ENCODE data around the gene GUCY2C.
A peak's percentile ranks its signal among the peaks of the same experiment; 100 is the strongest.

Gene GUCY2C

DNA sequence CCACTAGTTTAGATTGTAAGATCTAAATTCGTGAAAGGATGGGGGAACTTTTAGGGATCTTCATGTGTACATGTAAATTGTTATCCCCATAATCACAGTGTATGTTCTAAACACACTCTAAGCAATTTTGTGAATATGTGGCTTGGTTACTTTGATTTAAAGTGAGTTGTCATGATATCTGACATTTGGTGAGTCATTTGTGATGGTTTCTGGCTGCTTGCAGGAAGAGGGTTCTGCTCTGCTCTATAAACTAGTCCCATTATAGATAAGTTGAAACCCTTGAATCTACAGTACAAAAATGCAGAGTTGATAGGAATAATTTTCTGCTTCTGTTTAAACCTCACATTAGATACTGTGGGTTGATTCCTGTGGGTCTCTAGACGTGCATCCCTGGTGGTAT is 14.8 kb downstream of the GUCY2C start:
- no peak for DNase-seq (ENCODE audit: low spot score)

DNA sequence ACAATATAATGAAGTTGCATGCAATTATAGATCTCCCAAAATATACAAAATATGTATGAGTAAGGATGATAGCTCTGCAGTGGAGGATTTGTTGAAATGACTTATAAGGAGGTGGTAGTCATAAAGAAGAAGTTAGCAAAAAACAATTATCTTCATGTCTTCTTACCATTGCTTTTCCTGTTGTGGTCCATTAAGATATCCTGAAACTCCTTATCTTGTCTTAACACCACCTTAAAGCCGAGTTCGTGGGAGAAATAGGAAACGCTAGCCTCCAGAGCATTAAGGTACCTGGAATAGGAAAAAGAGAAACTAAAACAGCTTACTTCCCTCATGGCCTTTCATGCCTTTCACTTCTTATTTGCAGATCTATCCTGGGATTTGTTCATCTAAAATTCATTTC is 15.2 kb downstream of the GUCY2C start:
- DNase-seq (ENCODE audit: low spot score), result no peak

DNA sequence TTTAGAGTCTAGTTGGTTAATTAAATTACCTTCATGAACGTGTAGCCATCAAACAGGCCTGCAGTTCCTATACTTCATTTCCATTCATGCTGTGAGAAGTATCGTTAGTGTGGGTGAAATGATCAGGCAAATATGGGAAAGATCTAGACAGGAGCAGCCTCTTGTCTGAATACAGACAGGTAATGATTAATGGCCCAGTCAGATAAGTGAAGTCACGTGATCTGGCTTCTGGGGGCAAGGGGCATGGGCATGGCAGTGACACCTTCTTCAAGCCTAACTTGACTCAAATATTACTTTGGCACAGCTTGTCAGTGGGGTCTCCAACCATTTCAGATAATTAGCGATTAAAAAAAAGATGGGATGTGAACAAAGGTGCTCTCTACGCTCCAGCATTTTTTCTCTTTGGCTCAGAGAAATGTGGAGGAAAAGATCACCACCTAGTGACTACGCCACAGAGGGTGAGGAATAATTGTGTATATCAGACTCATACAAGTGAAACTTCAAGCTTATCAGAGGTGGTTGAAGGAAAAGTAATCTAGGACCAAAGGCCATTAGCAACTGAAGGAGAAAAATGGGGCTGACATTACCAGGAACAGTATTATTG is 17.8 kb downstream of the GUCY2C start:
- DNase-seq (ENCODE audit: low spot score), result no peak

DNA sequence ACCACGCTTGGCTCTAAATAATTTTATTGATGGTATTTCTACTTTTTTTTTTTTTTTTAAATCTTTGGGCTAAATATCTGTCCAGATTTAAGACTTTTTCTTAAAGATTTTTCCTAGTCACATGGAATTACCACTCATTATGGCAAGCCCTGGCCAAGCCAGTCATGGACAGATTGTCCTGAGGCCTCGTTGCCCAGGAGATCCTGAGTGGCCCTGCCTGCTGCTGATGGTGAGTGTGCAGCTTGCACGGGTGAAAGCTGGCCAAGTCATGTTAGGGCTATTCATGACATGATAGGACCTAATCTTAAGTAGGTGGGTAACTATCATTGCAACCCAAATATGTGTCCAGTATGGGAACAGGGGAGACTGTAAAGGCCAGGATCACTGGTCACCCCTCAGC is 27.8 kb downstream of the GUCY2C start:
- no peak for DNase-seq (ENCODE audit: low spot score)

DNA sequence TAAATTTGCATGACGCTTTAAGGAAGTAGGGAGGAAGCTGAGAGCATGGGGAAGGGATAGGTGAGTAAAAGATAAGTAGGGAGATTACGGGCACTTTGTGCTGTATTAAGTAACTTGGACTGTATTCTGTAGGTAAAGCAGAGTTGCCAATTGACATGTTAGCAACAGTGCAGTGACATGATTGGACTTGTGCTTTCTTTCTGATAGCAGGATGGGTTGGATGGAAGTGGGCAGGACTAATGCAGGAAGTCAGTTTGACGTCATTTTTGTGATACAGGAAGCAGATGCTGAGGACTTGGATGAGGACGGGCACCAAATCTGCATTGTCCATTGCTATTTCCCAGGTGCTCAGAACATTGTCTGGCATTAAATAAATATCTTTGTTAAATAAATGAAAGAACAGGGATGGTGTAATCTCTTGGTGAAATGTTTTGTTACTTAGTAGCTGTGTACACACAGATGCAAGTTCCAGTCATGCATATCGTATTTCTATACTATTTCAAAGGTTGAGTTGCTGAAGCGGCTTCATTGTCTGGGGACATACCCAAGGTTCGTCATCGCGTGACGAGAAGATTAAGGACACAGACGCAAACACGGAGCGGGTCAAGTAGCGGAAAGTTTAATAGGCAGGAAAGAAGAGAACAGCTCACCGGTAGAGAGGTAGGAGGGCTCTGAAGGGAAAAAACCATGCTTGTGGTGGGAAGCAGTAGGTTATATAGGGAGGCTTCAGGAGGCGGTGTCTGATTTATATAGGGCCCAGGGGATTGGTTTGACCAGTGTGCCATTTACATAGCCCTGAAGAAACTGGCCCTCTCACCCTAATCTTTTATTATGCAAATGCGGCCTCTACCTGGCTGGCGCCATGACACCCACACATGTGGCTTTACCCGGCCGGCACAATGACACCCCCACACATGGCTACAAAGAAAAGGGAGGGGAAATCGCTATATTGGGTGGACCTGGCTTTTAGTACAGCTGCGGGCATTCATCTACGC is 30.7 kb downstream of the GUCY2C start:
- DNase-seq (ENCODE audit: low spot score), result no peak

DNA sequence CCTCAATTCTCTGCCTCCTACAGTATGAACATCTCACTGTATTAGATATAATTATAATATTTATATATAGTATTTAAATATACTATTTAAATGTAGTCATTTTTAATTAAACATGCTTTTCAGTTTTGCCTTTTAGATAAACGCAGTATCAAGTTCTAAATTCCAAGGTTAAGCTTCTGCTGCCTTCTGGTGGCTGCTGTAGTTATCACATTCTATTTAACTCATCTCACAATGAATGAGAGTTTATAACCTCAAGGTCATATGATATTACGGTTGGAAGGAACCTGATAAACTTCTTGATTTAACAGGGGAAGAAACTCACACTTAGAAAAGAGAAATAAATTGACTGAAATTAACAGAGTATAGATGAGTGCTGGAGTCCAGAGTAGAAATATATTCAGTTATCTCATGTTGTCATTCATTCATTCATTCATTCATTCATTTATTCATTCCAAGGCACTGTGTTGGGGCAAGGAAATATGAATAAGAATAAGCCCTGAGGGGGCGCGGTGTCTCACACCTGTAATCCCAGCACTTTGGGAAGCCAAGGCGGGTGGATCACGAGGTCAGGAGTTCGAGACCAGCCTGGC is 31.9 kb downstream of the GUCY2C start:
- peak; percentile 54 for DNase-seq (ENCODE audit: low spot score)

DNA sequence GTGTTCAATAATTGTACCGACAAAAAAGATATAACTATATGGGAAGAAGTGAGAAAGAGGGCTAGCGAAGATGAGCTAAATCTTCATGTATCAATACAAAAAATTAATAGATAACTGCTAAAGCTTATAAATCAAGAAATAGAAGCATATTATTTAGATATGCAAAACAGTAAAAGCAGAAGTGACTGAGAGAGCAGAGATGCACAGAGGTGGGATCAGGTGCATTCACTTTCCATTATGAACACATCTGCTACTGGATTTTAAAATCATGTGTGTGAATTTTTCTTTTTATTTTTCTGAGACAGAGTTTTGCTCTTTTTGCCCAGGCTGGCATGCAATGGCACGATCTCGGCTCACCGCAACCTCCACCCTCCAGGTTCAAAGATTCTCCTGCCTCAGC is 33.4 kb downstream of the GUCY2C start:
- no peak for DNase-seq (ENCODE audit: low spot score)

DNA sequence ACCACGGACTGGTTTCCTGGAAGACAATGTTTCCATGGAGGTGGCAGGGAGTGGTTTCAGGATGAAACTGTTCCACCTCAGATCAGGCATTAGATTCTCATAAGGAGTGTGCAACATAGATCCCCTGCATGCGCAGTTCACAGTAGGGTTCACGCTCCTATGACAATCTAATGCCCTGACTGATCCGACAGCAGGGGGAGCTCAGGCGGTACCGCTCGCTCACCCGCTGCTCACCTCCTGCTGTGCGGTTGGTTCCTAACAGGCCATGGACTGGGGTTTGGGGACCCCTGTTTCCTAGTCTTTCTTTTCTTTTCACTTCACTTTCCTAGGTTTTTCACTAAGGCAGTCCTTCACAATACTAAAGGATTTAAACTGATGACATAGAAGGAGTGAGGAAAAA is 39.6 kb downstream of the GUCY2C start:
- no peak for DNase-seq (ENCODE audit: low spot score)

DNA sequence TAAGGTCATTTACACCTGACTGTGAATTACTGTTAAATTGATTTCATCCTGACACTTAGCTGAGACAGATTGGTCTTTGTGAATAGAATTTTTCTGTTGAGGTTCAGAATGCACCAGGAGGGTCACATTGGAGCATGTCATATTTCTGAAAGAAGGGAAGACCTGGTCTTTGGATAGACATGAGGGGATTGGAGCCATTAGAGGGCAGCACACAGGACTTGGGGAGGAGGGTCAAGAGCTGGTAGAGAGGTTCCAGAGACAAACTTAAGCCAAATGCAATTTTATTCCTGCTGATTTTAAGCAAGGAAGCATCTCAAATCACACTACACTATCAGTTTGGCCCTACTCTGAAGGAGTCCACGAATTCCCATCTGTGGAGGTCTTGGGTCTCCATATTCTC is 41.1 kb downstream of the GUCY2C start:
- DNase-seq (ENCODE audit: low spot score), result no peak

DNA sequence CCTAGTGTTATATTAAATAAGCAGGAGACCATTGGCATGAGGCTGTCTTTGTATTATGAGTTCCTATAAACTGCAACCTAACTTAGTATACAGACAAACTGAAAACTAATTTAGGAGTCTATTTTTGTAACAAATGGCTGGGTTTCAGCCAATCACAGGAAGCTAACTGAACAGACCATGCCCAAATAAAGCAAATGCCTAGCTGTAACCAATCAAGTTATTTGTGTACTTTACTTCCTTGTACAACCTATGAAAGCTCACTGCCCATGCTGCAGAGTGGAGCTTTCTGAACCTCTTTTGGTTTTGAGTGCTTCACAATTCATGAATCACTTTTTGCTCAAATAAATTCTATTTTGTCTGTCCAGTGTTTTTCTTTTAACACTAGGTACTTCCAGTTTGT is 41.6 kb downstream of the GUCY2C start:
- DNase-seq (ENCODE audit: low spot score), result no peak

DNA sequence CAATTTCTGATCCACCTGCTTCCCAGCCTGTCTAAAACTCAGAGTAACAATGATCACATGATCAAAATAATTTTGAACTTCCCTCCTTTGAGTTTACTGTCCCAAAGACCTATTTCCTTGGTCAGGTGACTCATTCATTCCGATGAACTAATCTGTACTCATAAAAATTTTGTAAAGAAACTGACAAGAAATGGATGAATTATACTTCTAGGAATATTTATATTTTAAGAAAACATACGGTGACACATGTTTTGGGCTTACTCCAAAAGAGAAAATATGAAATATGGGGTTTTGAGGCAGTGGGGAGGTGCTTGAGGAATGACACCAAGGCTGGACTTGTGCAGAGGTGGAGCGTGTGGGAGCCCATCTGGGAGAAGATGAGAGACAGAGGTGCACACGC is 42.0 kb downstream of the GUCY2C start:
- DNase-seq (ENCODE audit: low spot score), result no peak

DNA sequence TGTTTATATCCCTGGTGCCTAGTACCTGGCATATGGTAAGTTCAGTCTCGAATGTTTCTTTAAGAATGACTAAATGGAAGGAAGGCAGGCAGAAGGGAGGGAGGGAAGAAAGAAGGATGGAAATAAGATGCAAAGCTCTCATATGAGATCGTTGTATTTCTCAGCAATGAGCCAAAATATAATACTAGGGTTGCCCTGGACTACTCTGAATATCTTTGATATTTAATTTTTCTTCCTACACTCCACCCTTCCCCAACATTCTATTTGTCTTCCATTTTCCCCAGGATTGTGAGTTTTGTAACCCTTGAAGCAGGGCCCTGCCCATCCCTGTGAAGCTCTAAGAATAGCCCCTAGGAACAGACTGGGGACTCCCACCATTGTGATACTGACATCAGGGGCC is 43.9 kb downstream of the GUCY2C start:
- DNase-seq (ENCODE audit: low spot score), result no peak

DNA sequence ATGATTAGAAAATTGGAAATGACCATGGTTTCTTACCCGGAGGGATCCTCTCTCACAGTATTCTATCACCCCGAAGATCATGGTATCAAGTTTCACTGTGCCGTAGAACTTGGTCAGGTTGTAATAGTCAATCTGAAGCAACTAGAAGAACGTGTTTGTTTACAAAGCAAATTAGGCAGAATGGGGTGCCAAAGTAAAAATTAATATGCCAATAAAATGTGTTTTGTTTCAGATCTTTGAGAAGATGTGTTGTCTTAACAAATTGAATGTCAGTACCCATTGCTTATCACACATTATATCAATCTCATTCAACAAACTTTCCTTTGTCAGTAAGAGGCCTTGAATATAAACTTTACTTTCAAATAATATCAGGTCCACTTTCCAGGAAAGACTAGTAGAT is 45.0 kb downstream of the GUCY2C start:
- no peak for DNase-seq (ENCODE audit: low spot score)

DNA sequence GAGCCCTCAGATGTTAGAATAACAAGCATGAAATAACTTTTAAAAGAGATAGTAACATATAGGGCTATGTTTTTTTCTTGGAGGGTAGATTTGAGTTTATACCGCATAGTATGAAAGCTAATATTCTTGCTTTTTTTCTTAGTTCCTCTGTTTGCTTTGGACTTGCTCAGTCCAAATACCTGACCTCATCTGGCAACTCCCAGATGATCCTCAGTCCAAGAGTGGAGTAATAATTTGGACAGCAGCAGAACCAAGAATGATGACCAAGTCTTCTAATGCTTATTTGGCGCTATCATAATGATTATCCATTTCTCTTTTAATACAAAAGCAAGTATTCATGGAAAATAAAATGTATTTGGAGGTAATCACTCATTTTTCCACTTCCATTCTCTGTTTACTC is 45.6 kb downstream of the GUCY2C start:
- no peak for DNase-seq (ENCODE audit: low spot score)

DNA sequence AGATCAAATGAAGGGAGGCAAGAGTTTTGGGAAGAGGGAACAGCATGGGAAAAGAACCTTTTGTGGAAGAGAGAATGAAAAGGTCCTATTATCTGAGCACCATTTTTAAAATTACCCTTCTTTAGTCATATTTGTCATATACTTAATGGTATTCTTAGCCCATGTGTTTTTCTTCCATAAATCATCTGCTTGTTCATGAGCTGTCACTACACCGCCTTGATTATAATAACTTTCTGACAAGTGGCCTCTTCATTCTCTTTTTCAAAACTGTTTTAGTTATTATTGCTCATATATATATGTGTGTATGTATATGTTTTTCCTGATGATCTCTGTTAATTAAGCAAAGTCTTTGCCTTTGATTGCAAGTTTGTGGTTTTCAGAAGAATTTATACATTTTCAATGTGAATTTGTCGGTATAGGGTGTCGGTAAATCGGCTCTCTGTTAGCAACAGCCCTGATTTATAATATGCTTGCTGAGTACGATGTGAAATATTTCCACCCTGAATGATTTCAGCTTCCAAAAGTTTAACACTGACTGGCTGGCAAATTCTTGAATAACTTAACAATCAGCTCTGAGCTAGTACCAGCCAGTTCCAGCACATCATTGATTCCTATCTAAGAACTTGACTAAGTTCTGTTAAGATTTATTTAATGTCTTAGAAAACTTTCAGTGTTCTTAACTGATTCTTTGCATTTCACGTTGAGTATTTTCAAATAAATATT is 49.2 kb downstream of the GUCY2C start:
- DNase-seq (ENCODE audit: low spot score), result no peak

DNA sequence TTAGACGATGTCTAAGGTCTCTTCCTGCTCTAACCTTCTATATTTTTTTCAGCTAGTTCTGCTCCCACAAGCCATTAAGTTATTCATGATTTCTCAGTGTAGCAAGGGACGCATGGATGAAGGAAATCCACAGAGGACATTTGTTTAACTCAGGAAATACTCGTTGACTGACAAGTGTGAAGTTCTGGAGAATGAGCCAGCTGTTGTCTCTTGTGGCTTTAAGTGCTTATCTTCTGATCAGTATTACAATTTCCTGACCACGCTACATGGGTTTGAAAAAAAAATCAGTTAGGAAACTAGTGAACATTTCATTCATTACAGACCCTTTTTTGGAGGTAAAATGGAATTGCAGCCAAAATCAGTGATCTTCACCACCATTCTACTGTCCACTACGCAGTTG is 53.1 kb downstream of the GUCY2C start:
- DNase-seq (ENCODE audit: low spot score), result peak; percentile 15

DNA sequence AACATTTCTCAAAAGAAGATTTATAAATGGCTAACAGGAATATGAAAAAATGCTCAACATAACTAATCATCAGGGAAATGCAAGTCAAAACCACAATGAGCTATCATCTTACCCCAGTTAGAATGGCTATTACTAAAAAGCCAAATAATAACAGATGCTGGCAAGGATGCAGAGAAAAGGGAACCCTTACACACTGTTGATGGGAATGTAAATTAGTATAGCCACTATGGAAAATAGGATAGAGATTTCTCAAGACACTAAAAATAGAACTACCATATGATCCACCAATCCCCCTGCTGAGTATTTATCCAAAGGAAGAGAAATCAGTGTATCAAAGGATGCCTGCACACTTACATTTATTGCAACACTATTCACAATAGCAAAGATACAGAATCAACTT is 58.3 kb downstream of the GUCY2C start:
- DNase-seq (ENCODE audit: low spot score), result no peak

DNA sequence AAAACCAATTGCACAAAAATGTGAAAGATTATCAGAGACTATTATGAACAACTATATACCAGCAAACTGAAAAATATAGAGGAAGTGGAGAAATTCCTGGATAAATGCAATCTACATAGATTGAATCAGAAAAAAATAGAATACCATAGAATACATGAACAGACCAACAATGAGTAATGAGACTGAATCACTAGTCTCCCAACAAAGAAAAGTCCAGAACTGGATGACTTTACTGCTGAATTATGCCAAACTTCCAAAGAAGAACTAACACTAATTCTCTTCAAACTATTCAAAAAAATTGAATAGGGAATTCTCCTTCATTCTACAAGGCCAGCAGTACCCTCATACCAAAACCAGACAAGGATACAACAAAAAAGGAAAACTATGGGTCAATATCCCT is 60.6 kb downstream of the GUCY2C start:
- DNase-seq (ENCODE audit: low spot score), result no peak

DNA sequence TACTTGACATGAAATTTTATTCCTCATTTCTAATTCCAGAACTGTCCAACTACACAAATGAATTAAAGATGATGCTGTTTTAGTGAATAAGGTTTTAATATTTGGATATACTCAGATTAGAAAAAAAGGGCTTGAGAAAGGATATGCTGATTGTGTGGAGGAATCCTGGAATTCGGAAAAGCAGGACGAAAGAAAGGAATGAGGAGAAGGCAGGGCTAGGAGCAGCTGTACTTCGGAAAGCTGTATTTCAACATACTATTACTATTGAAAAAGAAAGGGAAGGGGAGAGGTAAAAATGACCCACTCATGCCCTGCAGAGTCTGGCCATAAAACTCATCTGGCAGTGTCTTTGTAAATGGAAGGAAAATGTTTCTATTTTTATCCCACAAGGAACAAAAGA is 65.6 kb downstream of the GUCY2C start:
- DNase-seq (ENCODE audit: low spot score), result no peak

DNA sequence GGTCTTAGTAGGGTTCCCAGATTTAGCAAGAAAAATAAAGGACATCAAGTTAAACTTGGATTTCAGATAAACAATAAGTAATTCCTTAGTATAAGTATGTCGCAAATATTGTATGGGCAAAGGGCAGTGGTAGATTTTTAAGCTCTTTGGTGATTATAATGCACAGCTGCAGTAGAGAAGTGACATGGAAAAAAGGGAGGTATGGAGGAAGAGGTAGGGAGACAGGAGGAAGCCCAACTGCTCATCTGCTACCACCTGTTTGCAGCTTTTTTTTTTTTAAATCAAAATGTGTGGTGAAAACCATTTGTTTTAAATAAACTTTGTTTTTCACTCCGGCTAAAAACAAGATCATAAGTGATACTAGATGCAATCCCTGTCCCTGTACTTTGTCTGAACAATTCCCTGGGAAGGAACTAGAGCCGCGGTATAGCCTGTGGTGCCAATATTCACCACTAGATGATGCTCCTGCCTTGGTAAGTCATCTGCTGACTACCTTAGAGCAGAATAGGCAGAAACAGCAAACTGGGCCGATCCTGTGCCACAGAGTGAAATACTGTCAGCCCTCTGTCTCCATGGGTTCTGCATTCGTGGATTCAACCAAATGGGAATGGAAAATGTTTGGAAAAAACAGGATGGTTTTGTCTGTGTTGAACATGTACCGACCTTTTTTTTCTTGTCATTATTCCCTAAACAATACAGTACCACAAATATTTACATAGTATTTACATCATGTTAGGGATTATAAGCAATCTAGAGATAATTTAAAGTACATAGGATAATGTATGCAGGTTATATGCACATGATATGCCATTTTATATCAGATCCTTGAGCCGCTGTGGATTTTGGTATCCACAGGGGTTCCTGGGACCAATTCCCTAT is 66.3 kb downstream of the GUCY2C start:
- peak; percentile 65 for DNase-seq (ENCODE audit: low spot score)

DNA sequence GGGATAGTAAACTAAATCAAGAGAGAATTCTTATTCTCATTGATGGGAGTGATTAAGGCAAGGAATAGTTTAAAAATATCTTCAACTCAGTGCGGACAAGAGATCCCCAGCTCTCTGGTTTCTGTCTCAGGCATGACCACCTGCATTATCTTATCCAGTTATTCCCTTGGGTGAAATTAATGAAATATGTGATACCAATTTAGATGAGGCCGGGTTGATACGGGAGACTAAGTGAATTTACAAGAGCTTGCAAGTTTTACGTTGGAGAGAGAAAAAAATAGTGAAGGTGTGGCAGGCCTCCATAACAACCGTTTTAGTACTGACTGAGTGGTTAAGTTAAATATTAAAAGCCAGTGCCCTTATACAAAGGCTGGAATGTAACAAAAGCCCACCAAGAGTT is 67.6 kb downstream of the GUCY2C start:
- DNase-seq (ENCODE audit: low spot score), result no peak

DNA sequence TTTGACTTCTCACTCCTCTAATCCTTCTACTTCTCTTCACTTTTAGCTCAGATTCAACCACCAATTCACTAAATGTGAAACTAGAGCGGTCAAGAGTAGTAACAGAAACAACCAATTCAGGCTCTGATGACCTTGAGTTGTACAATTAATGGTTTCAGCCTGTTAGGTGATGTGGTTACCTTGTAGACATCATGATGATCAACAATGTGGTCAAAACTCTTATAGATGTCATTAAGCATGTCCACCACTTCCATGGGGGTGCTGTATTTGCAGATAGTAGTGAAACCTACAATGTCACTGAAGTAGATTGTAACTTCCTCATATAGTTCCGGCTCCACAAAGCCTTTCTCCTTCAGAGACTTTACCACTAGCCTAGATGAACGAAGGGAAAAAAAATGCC is 74.6 kb downstream of the GUCY2C start:
- no peak for DNase-seq (ENCODE audit: low spot score)
